Epithelial cell of proximal tubule (primary cell): ENCODE results near the gene C17orf100. TPM values are rescaled to one million over a fixed set of nuclear protein-coding genes. Genes with fewer than 3 reads are reported as not detected.

Experiments used
- DNase-seq: peaks from one replicate; pipeline ENCODE4 v3.0.0-alpha.2; 2011; ENCODE audit warnings: low read depth
- H3K4me3 ChIP-seq: 2 replicates; pipeline ENCODE4 v1.5.1; 2011; ENCODE audit warnings: low read depth, mild to moderate bottlenecking, low read length
- total RNA-seq: library from RNA; depleted of rRNA; stranded (reverse); fragments of >200 nt; gene quantifications from 2 replicates; pipeline ENCODE4 v1.2.3, GENCODE V29; 2015
- TF ChIP-seq, protein P1 (sequence below): conservative IDR thresholded peaks from 2 replicates; pipeline ENCODE4 v1.5.1; 2012; ENCODE audit warnings: low read depth, mild to moderate bottlenecking, low read length

The C17orf100 gene
- total RNA-seq, 1 donor from 2014 or later = 1.2 TPM

- no peak for DNase-seq
- TF ChIP-seq, protein P1, sequence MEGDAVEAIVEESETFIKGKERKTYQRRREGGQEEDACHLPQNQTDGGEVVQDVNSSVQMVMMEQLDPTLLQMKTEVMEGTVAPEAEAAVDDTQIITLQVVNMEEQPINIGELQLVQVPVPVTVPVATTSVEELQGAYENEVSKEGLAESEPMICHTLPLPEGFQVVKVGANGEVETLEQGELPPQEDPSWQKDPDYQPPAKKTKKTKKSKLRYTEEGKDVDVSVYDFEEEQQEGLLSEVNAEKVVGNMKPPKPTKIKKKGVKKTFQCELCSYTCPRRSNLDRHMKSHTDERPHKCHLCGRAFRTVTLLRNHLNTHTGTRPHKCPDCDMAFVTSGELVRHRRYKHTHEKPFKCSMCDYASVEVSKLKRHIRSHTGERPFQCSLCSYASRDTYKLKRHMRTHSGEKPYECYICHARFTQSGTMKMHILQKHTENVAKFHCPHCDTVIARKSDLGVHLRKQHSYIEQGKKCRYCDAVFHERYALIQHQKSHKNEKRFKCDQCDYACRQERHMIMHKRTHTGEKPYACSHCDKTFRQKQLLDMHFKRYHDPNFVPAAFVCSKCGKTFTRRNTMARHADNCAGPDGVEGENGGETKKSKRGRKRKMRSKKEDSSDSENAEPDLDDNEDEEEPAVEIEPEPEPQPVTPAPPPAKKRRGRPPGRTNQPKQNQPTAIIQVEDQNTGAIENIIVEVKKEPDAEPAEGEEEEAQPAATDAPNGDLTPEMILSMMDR = no peak
- H3K4me3 ChIP-seq = no peak overlapping the region
Measured at GRCh38 chr17:6695051-6695450, 43.5 kb downstream of the C17orf100 start.

DNA sequence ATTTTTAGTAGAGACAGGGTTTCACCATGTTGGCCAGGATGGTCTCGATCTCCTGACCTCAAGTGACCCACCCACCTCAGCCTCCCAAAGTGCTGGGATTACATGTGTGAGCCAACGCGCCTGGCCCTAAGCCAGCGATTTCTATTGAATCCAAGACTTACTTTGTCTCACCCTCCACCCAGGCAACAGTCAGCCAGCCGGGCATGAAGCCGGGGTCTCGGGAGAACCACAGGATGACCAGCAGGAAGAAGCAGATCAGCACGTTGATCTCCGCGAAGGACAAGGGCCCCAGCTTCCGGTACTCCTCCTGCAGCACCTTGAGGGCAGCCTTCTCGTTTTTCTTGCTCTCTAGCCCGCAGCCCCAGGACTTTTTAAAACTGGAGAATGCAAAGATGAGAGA is 44.0 kb downstream of the C17orf100 start:
- no peak overlapping the region for H3K4me3 ChIP-seq
- TF ChIP-seq, protein P1 = no peak
- DNase-seq = no peak

DNA sequence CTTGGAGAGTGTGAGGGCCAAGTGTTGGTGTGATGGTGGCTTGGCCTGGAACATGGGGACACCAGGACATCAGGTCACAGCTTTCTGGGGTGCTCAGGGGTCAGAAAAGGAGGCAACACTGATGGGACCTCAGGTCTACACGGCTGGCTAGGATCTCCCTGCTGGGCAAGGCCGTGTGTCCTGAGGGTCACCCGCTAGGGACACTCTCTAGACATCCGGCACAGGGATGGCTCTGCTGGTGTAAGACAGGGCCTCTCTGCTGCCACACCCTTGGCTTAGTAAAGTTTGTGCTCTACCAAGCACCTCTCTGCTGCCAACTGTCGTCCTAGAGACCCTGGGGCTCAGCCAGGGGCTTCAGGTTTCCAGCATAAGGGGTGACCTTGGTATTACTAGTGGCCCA is 45.3 kb downstream of the C17orf100 start:
- no peak for DNase-seq
- TF ChIP-seq, protein P1 = no peak
- no peak overlapping the region for H3K4me3 ChIP-seq

DNA sequence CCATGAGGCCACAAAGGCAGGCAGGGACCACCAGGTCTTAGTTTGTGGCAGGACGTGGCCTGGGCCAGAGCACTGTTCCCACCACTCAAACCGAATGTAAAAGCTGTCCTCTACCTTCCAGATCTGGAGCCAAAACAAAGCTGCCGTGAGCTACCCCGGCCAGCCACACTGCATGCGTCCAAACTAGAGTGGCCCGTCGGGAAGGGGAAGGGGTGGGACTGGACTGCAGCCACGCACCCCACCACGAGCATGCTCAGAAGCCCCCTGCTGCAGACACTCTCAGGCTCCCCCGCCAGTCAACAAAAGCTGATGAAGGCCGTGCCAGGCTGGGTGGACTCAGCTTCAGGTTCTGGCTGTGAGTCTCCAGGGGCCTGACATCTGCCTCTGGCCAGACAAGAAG is 46.4 kb downstream of the C17orf100 start:
- no peak for DNase-seq
- no peak overlapping the region for H3K4me3 ChIP-seq
- TF ChIP-seq, protein P1 = no peak

DNA sequence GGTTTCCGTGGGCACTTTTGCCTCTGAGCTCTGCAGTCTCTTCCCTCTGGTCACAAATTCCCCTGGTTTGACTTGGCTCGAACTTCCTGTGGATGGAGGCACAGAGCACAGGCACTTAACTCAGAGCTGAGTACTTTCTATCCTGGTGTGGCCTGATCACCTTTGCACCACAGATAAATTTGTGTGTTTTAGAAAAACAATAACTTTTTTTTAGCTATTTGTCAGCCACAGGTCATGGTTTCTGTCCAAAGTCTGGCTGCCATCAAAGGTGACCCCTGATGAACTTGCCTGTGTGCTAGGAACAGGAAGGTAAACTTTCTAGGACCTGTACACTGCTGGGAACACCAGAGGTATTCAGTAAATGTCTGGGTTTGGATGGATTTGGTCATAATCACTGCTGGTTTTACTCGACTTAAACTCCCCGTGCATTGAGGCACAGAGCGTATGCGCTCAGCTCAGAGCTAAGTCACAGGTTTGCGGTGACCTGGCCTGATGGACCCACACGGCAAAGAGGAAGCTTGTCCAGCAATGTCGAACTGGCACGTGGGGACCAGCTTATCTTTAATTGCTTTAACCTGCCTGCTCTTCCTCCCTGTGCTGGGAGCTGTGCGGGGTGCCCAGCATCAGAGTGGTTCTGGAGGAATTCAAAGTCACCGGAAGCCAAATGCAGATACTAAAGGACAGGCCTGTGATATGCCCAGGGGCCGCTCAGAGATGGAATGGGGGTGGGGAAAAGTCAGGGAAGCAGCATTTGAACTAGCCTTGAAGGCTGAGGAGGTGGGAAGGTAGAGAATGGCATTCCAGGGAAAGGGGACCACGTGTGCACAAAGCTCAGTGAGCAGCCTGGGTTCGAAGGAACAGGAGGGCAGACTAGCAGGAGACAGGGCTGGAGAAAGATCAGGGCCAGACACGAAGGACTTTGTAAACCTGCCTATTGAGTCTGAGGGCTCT is 48.7 kb downstream of the C17orf100 start:
- no peak overlapping the region for H3K4me3 ChIP-seq
- no peak for DNase-seq
- TF ChIP-seq, protein P1 = no peak

- TF ChIP-seq, protein P1 = no peak
- DNase-seq = no peak
- H3K4me3 ChIP-seq = no peak overlapping the region
Measured at GRCh38 chr17:6700948-6701307, 49.4 kb downstream of the C17orf100 start.

GRCh38 chr17:6701719-6702118 is 50.2 kb downstream of the C17orf100 start:
- no peak for DNase-seq
- TF ChIP-seq, protein P1 = peak; percentile 23
- H3K4me3 ChIP-seq = no peak overlapping the region
